GM12878 (cell line): Measurements from ENCODE around the gene ASB6. TPM values are rescaled to one million over a fixed set of nuclear protein-coding genes. Genes with fewer than 3 reads are reported as not detected.
A peak's percentile ranks its signal among the peaks of the same experiment; 100 is the strongest.

ENCODE experiments used
- ATF7 ChIP-seq: fragments of 450-650 bp; IDR thresholded peaks from 2 replicates; pipeline ENCODE4 v1.6.1; 2016; ENCODE audit warnings: low read depth, mild to moderate bottlenecking
- BHLHE40 ChIP-seq, 2 experiments: fragments of 450-650 bp in 1 of 2; IDR thresholded peaks; 2 replicates each; pipeline ENCODE4 v1.6.1; 2011 to 2017; ENCODE audit warnings: low read depth in 2 of 2, borderline replicate concordance in 1 of 2, improper control_type of control experiment in 1 of 2, low read length in 1 of 2, mild to moderate bottlenecking in 1 of 2
- CHD1 ChIP-seq: IDR thresholded peaks from 2 replicates; pipeline ENCODE4 v1.6.1; 2012; ENCODE audit warnings: low read depth, low read length, improper control_type of control experiment
- CREM ChIP-seq: IDR thresholded peaks from 2 replicates; pipeline ENCODE4 v1.6.1; 2014; ENCODE audit warnings: antibody characterized with exemption, low read depth
- DPF2 ChIP-seq: fragments of 450-650 bp; IDR thresholded peaks from 2 replicates; pipeline ENCODE4 v1.6.1; 2017; ENCODE audit warnings: mild to moderate bottlenecking
- HDGF ChIP-seq: fragments of 450-650 bp; IDR thresholded peaks from 2 replicates; pipeline ENCODE4 v1.6.1; 2016; ENCODE audit warnings: antibody characterized with exemption
- IKZF2 ChIP-seq, 2 experiments: fragments of 450-650 bp; IDR thresholded peaks; 2 replicates each; pipeline ENCODE4 v1.6.1; 2017; ENCODE audit warnings: mild to moderate bottlenecking in 2 of 2, moderate library complexity in 2 of 2
- IRF4 ChIP-seq: IDR thresholded peaks from 2 replicates; pipeline ENCODE4 v1.6.1; 2011; ENCODE audit warnings: low read depth, low read length
- IRF5 ChIP-seq: fragments of 450-650 bp; IDR thresholded peaks from 2 replicates; pipeline ENCODE4 v1.6.1; 2017; ENCODE audit warnings: borderline replicate concordance
- MTA3 ChIP-seq: IDR thresholded peaks from 2 replicates; pipeline ENCODE4 v1.6.1; 2012; ENCODE audit warnings: low read length, inconsistent platforms, borderline replicate concordance
- NR2C1 ChIP-seq: fragments of 450-650 bp; IDR thresholded peaks from 2 replicates; pipeline ENCODE4 v1.6.1; 2017; ENCODE audit warnings: antibody characterized with exemption, mild to moderate bottlenecking, moderate library complexity
- NR2F1 ChIP-seq: fragments of 450-650 bp; conservative IDR thresholded peaks from 2 replicates; pipeline ENCODE4 v1.6.1; 2017; ENCODE audit warnings: mild to moderate bottlenecking
- PAX5 ChIP-seq: IDR thresholded peaks from 2 replicates; pipeline ENCODE4 v1.6.1; 2011; ENCODE audit warnings: low read depth, low read length, borderline replicate concordance
- PRDM15 ChIP-seq: fragments of 450-650 bp; formaldehyde crosslinking; IDR thresholded peaks from 2 replicates; pipeline ENCODE4 v1.4.0; 2020; ENCODE audit warnings: mild to moderate bottlenecking, moderate library complexity
- SRF ChIP-seq, 2 experiments: IDR thresholded peaks; 2 replicates each; pipeline ENCODE4 v1.6.1; 2011; ENCODE audit warnings: low read depth in 2 of 2, low read length in 2 of 2, mild to moderate bottlenecking in 1 of 2, moderate library complexity in 1 of 2
- STAT3 ChIP-seq: IDR thresholded peaks from 2 replicates; pipeline ENCODE4 v1.6.1; 2011; ENCODE audit warnings: low read depth, low read length, improper control_type of control experiment
- TCF12 ChIP-seq: IDR thresholded peaks from 2 replicates; pipeline ENCODE4 v1.6.1; 2011; ENCODE audit warnings: low read depth, mild to moderate bottlenecking, low read length
- YY1 ChIP-seq: IDR thresholded peaks from 2 replicates; pipeline ENCODE4 v1.6.1; 2011; ENCODE audit warnings: low read depth, mild to moderate bottlenecking, low read length
- ZNF207 ChIP-seq: fragments of 450-650 bp; IDR thresholded peaks from 2 replicates; pipeline ENCODE4 v1.6.1; 2014; ENCODE audit warnings: antibody characterized with exemption, mild to moderate bottlenecking, borderline replicate concordance
- ZNF384 ChIP-seq: IDR thresholded peaks from 2 replicates; pipeline ENCODE4 v1.6.1; 2012; ENCODE audit warnings: low read depth, mild to moderate bottlenecking, low read length, improper control_type of control experiment, borderline replicate concordance
- polyA plus RNA-seq, 11 experiments: library from polyadenylated mRNA; depleted of rRNA in 4 of 11; unstranded in 6 of 11; stranded (reverse) in 5 of 11; fragments of >200 nt; fragmentation: Nextera tagmentation in 4 of 11; fragmentation: Illumina TruSeq in 1 of 11; extraction: Ambion mirVana in 4 of 11; extraction: Trizol in 1 of 11; gene quantifications; 1 replicate in 1 of 11; 2 replicates in 10 of 11; pipeline versions ENCODE4 v1.2.1 to v1.2.3, GENCODE V29; 2011 to 2016; ENCODE audit warnings: inconsistent platforms in 2 of 11, missing spikeins in 2 of 11, low read depth in 1 of 11
- total RNA-seq, 4 experiments: library from RNA; depleted of rRNA in 3 of 4; stranded (reverse); fragments of >200 nt in 3 of 4; fragmentation: Illumina TruSeq in 1 of 4; extraction: Trizol in 1 of 4; gene quantifications; 2 replicates each; pipeline versions ENCODE4 v1.2.1 to v1.2.3, GENCODE V29; 2013 to 2021
- TF ChIP-seq, protein P1 (sequence below): IDR thresholded peaks from 2 replicates; pipeline ENCODE4 v1.6.1; 2011; ENCODE audit warnings: low read depth, mild to moderate bottlenecking, low read length, moderate library complexity, borderline replicate concordance; ENCODE audit errors: extremely low read depth
- TF ChIP-seq, protein P2 (sequence below): fragments of 450-650 bp; IDR thresholded peaks from 2 replicates; pipeline ENCODE4 v1.6.1; 2016; ENCODE audit warnings: mild to moderate bottlenecking

Gene ASB6
- total and polyA plus RNA-seq, 10 of the 15 experiments (the other 5 are each of a cell fraction or from before 2014, with no cell fraction given) = 0.80 to 18.2 (median 9.9) TPM

GRCh38 chr9:129624947-129625346, 17.0 kb downstream of the ASB6 start (continued):
- TF ChIP-seq, protein P1, sequence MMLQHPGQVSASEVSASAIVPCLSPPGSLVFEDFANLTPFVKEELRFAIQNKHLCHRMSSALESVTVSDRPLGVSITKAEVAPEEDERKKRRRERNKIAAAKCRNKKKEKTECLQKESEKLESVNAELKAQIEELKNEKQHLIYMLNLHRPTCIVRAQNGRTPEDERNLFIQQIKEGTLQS = no peak
- TF ChIP-seq IRF4 (no peak), NR2F1 (no peak), IKZF2 (IDR thresholded peaks at IDR 0.05) (peak in 1 of 2 experiments; percentile 24; a peak in 1 of 4 replicates), YY1 (no peak), IRF5 (no peak), STAT3 (no peak), SRF (IDR thresholded peaks at IDR 0.05; ENCODE audit: low read depth in 2 of 2, low read length in 2 of 2) (no peak), TCF12 (0 out of 2 replicates have a peak, but pooled peaks have one; percentile 28), DPF2 (no peak), CHD1 (no peak), MTA3 (no peak), HDGF (no peak), ZNF207 (no peak), PRDM15 (CRISPR knock-in tag) (no peak), CREM (peak; percentile 40; the same call in 1 of the 2 replicates), ATF7 (peak; percentile 9; the same call in 1 of the 2 replicates), NR2C1 (no peak), BHLHE40 (IDR thresholded peaks at IDR 0.05; ENCODE audit: borderline replicate concordance in 1 of 2, low read depth in 2 of 2, low read length in 1 of 2) (peak in 1 of 2 experiments; percentile 43; a peak in 1 of 4 replicates), ZNF384 (no peak), PAX5 (no peak)
- TF ChIP-seq, protein P2, sequence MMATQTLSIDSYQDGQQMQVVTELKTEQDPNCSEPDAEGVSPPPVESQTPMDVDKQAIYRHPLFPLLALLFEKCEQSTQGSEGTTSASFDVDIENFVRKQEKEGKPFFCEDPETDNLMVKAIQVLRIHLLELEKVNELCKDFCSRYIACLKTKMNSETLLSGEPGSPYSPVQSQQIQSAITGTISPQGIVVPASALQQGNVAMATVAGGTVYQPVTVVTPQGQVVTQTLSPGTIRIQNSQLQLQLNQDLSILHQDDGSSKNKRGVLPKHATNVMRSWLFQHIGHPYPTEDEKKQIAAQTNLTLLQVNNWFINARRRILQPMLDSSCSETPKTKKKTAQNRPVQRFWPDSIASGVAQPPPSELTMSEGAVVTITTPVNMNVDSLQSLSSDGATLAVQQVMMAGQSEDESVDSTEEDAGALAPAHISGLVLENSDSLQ = peak; percentile 16; the same call in 1 of the 2 replicates
